ENCODE results near the gene KCND3.

DNA sequence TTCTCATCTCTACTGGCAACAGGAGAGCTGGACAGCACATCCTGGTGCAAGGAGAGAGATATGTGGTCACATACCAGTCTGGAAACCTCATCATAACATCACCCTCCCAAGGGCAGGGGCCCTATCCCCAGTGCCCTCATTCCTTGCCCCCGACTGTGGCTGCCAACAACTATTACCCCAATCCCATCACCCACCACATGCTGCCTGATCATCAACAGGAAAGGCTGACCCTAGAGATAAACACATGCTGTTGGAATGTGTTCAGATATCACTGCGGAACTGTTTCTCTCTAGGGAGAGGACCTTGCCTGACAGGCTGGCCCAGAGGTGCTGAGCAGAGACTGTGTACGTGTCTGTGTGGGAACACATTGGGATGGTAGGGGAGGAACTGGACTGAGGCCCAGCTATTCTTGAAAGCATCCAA, 245.8 kb downstream of the KCND3 start:
- TF ChIP-seq, protein P1, sequence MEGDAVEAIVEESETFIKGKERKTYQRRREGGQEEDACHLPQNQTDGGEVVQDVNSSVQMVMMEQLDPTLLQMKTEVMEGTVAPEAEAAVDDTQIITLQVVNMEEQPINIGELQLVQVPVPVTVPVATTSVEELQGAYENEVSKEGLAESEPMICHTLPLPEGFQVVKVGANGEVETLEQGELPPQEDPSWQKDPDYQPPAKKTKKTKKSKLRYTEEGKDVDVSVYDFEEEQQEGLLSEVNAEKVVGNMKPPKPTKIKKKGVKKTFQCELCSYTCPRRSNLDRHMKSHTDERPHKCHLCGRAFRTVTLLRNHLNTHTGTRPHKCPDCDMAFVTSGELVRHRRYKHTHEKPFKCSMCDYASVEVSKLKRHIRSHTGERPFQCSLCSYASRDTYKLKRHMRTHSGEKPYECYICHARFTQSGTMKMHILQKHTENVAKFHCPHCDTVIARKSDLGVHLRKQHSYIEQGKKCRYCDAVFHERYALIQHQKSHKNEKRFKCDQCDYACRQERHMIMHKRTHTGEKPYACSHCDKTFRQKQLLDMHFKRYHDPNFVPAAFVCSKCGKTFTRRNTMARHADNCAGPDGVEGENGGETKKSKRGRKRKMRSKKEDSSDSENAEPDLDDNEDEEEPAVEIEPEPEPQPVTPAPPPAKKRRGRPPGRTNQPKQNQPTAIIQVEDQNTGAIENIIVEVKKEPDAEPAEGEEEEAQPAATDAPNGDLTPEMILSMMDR (optimal IDR thresholded peaks at IDR 0.05 in 1 of 3, IDR thresholded peaks at IDR 0.05 in 1 of 3, conservative IDR thresholded peaks at IDR 0.05 in 1 of 3; ENCODE audit: extremely low read depth in 1 of 3, insufficient read depth in 2 of 3, low read length in 3 of 3), result no peak
- no peak for TF ChIP-seq EZH2 (IDR thresholded peaks at IDR 0.05; ENCODE audit: low read length)

Measured in keratinocyte (primary cell).